Glutamatergic neuron (in vitro differentiated cells): ENCODE data around the gene HOXA10. TPM values are rescaled to one million over a fixed set of nuclear protein-coding genes. Genes with fewer than 3 reads are reported as not detected.

ENCODE experiments used
- DNase-seq: peaks from one replicate; pipeline ENCODE4 v3.0.0; 2022
- H3K27ac Mint-ChIP-seq: one replicate; pipeline ENCODE4 v1.8.0; 2020; ENCODE audit warnings: mild to moderate bottlenecking, mixed read lengths, inconsistent platforms; ENCODE audit not compliant: unreplicated experiment
- H3K27me3 Mint-ChIP-seq: one replicate; pipeline ENCODE4 v1.8.0; 2020; ENCODE audit warnings: mild to moderate bottlenecking, moderate library complexity, mixed read lengths, inconsistent platforms; ENCODE audit not compliant: unreplicated experiment
- H3K36me3 Mint-ChIP-seq: one replicate; pipeline ENCODE4 v1.8.0; 2020; ENCODE audit warnings: mild to moderate bottlenecking, mixed read lengths, inconsistent platforms; ENCODE audit not compliant: unreplicated experiment
- H3K4me1 Mint-ChIP-seq: one replicate; pipeline ENCODE4 v1.8.0; 2020; ENCODE audit warnings: mild to moderate bottlenecking, low read depth, mixed read lengths, inconsistent platforms; ENCODE audit not compliant: unreplicated experiment
- H3K4me3 Mint-ChIP-seq: one replicate; pipeline ENCODE4 v1.8.0; 2020; ENCODE audit warnings: mild to moderate bottlenecking, mixed read lengths, inconsistent platforms; ENCODE audit not compliant: unreplicated experiment
- H3K9me3 Mint-ChIP-seq: one replicate; pipeline ENCODE4 v1.8.0; 2020; ENCODE audit warnings: mild to moderate bottlenecking, moderate library complexity, mixed read lengths, inconsistent platforms; ENCODE audit not compliant: unreplicated experiment
- total RNA-seq: library from RNA; stranded (reverse); fragmentation: NEBNext Ultra II Directional; extraction: Animal tissue kit (Norgen Biotek cat#: 25700); gene quantifications from one replicate; pipeline ENCODE4 v1.2.1, GENCODE V29; 2021; ENCODE audit not compliant: unreplicated experiment
- TF ChIP-seq, protein P1 (sequence below): fragments of 200-600 bp; sonication (generic); IDR thresholded peaks from one replicate; pipeline ENCODE4 v1.5.0; 2021; ENCODE audit not compliant: partially characterized antibody, unreplicated experiment

The HOXA10 gene
- total RNA-seq, 1 donor from 2014 or later: not detected

DNA sequence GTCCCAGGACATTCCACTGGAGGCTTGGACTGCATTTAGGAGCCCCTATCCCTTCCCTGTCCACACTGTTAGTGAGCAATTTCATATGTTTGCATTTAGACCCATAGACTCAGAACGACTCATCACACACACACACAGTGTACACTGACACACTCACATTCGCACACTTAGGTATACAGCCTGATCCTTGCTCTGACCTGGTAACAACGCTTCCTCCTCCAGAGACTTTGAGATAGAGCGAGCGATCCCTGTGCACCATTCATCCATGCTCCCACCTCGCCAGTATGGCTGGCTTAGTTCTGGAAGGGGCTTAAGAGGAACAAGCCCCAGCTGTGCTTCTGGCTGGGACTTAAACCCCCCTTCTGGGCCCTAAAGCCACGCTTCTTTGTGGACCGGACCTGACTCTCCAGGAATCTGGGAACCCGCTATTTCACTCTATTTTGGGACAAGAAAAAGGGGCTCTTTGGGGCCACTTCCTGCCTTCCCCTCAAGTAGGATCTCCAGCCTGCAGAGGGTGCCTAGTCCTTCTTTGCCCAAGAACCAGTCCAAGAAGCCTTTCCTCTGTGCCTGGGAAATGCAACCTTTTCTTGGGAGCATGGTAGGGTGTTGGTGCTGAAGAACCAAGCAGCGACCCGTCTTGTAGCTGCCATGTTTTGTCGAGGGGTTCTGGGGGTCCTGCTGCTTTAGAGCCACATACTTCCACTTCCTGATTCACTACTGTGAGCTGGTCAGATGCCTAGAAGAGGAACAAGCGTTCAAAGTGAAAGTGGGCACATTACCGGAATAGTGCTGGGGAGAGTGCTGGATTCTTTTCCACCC, 26.9 kb upstream of the HOXA10 start:
- TF ChIP-seq, protein P1, sequence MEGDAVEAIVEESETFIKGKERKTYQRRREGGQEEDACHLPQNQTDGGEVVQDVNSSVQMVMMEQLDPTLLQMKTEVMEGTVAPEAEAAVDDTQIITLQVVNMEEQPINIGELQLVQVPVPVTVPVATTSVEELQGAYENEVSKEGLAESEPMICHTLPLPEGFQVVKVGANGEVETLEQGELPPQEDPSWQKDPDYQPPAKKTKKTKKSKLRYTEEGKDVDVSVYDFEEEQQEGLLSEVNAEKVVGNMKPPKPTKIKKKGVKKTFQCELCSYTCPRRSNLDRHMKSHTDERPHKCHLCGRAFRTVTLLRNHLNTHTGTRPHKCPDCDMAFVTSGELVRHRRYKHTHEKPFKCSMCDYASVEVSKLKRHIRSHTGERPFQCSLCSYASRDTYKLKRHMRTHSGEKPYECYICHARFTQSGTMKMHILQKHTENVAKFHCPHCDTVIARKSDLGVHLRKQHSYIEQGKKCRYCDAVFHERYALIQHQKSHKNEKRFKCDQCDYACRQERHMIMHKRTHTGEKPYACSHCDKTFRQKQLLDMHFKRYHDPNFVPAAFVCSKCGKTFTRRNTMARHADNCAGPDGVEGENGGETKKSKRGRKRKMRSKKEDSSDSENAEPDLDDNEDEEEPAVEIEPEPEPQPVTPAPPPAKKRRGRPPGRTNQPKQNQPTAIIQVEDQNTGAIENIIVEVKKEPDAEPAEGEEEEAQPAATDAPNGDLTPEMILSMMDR: no peak
- Mint-ChIP-seq H3K36me3 (no peaks in the 10 kb centered on the region), H3K9me3 (peaks cover 17% of the 10 kb centered on the region), H3K27me3 (peaks cover 55% of the 10 kb centered on the region), H3K4me3 (peak overlapping the region; percentile 80), H3K27ac (no peak overlapping the region), H3K4me1 (peaks cover 3% of the 10 kb centered on the region)
- DNase-seq: no peak

DNA sequence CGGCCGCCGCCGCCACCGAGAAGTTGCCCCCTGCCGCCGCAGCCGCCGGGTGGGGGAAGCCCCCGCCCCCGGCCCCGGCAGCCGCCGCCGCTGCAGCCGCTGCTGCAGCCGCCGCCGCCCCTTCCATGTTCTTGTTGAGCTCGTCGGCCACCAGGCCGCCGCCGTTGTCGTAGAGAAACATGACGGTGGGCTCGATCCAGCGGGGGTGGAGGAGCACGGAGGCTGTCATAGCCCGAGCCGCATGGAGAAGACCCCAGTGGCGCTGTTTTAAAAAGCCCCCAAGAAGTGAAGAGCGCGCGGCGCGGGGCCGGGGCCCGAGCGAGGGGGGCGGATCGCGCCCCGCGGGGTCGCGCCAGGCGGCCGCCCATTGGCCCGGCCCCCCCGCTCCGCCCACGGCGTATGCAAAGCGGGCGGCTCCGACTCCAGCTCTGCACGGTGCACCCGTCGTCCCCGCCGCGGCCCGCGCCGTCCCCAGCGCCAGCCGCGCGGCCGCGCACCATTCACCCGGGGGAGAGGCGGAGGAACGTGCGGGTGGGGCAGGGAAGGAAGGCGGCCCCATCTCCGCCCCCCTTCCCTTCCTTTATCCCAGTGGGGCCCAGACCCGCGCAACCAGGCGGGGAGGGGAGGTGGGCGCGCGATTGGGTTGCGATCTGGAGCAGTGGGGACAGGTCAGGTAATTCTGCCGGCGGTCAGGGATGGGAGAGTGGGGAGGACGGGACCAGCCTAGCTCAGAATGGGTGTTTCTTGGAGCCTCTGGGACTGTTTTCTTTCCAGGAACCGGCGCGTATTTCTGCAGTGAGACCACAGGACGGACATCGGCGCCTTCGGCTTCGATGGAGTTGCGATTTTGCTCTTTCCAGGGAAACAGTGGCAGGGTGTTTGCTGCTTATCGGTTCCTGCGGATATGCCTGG, 26.0 kb upstream of the HOXA10 start, which contains the start of gene HOXA13:
TSS of gene HOXA13 (minus strand) at position 243 of the 912 bp plus-strand sequence. CDS start at position 229, 14 bp downstream.
- peaks cover 17% of the 10 kb centered on the region for H3K9me3 Mint-ChIP-seq
- no peak within 1 kb of the TSS for H3K27ac Mint-ChIP-seq
- TF ChIP-seq, protein P1: no peak
- H3K4me3 Mint-ChIP-seq: peak within 1 kb of the TSS; percentile 88
- DNase-seq: peak; percentile 64
- H3K27me3 Mint-ChIP-seq: peaks cover 53% of the 10 kb centered on the region
- peaks cover 3% of the 10 kb centered on the region for H3K4me1 Mint-ChIP-seq
- no peaks in the 10 kb centered on the region for H3K36me3 Mint-ChIP-seq

DNA sequence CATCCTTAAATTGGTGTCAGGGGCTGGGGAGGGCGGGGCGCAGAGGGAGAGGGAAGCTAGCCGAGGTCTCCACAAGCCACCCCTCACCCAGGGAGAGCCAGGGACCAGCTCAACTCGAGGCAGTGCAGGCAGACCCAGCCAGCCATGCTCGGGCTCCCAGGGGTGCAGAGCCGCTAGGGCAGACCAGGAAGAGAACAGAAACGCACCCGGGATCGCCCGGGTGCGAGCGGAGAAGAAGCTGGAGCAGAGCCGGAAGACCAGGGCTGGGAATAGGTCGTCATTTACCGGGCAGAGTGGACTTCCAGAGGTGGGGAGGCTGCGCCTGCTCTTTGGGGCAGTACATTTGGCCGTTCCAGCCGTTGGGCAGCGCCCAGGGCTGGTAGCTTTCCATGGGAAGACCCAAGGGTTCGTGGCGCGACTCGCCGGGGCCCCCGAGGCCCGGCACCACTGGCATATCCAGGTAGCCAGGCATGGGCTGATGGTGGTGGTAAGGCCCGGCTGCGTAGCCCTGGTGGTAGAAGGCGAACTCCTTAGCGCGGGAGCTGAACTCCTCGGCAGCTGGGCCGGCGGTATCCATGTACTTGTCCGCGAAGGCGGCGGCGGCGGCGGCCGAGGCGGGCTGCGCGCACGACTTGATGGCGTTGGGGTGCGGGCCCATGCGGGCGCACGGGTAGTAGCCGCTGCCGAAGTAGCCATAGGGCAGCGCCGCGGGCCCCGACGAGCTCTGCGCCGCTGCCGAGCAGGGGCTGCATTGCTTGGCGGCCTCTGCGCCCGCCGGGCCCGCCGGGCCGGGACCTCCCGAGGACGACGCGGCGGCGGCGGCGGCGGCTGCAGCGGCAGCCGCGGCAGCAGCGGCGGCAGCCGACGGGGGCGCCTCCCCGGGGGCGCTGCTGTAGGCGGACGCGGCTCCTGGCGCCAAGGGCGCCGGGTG, 25.0 kb upstream of the HOXA10 start:
- H3K9me3 Mint-ChIP-seq: peaks cover 20% of the 10 kb centered on the region
- peak; percentile 46 for DNase-seq
- no peaks in the 10 kb centered on the region for H3K36me3 Mint-ChIP-seq
- no peaks in the 10 kb centered on the region for H3K4me1 Mint-ChIP-seq
- H3K27ac Mint-ChIP-seq: no peak overlapping the region
- H3K27me3 Mint-ChIP-seq: peaks cover 50% of the 10 kb centered on the region
- TF ChIP-seq, protein P1: no peak
- H3K4me3 Mint-ChIP-seq: peak overlapping the region; percentile 46

DNA sequence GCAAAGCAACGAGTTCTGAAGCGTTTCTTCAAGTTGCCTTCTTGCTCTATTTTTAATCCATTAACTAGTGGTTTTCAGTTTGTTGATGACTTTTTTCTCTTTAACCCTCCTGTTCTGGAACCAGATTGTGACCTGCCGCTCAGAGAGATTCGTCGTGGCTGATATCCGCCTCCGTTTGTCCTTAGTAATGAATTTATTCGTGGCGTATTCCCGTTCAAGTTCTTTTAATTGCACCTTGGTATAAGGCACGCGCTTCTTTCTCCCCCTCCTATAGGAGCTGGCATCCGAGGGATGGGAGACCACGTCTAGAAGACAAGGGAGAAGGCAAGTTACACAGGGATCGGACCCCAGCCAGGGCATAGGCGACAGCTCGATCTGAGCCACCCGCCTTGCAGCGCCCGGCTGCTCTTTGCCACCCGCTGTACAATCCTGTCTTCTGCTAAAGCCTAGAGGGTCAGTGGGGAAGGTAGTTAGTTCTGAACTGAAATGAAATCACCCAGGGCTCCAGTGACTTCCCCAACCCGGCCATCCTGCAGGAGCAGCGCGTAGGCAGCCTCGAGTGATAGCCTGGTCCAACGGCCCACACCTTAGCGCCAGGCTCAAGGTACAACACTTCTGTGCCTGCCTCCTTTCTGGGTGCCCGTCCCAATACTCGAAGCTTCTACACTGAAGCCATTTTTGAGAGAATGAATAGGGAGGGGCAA, 24.2 kb upstream of the HOXA10 start:
- TF ChIP-seq, protein P1: no peak
- DNase-seq: no peak
- no peak overlapping the region for H3K4me3 Mint-ChIP-seq
- H3K27ac Mint-ChIP-seq: no peak overlapping the region
- peaks cover 49% of the 10 kb centered on the region for H3K27me3 Mint-ChIP-seq
- no peaks in the 10 kb centered on the region for H3K4me1 Mint-ChIP-seq
- H3K9me3 Mint-ChIP-seq: peaks cover 18% of the 10 kb centered on the region
- H3K36me3 Mint-ChIP-seq: no peaks in the 10 kb centered on the region
